GM18502 (cell line): ENCODE data around the gene CMKLR1.
A peak's percentile ranks its signal among the peaks of the same experiment; 100 is the strongest.

ENCODE experiments used
- ATAC-seq: cut with Tn5 transposase; IDR thresholded peaks from one replicate; pipeline ENCODE4 v1.9.1; 2021; ENCODE audit warnings: mild to moderate bottlenecking; ENCODE audit not compliant: unreplicated experiment, poor library complexity

Gene CMKLR1

DNA sequence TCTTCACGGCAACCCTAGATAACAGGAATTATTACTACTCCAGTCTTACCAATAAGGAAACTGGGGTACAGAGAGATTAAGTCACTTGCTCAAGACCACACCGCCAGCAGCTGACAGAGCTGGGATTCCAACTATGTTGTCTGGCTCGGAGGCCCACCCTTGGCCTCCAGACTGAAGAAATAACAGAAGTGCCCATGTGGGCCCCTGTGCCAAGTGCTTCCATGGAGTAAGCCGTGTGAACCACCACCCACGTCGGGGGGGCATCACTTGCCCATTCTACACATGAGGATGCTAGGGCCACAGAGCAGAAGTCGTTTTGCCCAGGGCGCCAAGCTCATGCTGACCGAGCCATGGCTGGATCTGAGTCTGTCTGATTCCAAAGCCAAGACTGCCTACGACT is 926 bp upstream of the CMKLR1 start:
- no peak for ATAC-seq

DNA sequence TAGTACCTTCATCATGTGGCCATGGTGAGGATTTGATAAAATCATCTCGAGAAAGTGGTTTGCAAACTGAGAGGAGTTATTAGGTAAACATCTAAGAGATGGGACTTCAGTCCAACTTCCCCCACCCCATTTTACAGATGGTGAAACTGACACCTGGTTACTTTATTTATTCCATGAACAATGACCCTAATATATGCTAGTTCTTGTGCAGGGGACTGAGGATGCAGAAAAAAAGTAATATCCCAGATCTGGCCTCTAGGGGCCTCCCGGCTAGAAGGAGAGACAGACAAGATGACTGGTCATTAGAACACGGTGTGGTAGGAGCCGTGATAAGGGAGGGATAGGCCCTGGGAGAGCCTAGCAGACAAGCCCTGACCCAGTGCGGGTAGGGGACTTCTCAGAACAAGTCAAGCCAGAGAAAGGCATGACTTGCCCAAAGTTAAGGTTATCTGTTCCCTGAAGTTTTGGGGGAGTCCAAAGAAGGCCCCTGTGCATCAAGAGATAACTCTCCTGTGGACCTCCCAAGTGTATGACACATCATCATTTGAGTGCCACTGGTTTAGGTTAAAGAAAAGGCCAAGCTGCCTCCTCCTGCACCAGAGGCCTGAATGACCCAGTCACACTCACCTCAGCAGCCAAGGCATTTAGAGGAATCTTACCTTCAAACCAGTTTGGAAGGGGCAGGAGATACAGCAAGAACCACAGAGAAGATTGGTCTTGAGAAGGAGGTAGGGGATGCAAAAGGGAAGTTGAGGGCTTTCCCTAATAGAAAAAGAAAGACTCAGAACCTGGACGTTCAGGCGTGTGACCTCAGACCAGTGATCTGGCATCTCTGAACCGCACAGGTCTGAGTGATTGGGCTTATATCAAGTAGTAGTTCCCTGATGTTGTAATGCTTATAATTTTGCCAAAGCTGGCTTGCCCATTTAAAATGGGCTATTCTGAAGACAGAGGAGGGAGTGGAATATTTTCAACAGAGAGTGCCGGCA is 1.6 kb downstream of the CMKLR1 start:
- peak; percentile 43 for ATAC-seq

DNA sequence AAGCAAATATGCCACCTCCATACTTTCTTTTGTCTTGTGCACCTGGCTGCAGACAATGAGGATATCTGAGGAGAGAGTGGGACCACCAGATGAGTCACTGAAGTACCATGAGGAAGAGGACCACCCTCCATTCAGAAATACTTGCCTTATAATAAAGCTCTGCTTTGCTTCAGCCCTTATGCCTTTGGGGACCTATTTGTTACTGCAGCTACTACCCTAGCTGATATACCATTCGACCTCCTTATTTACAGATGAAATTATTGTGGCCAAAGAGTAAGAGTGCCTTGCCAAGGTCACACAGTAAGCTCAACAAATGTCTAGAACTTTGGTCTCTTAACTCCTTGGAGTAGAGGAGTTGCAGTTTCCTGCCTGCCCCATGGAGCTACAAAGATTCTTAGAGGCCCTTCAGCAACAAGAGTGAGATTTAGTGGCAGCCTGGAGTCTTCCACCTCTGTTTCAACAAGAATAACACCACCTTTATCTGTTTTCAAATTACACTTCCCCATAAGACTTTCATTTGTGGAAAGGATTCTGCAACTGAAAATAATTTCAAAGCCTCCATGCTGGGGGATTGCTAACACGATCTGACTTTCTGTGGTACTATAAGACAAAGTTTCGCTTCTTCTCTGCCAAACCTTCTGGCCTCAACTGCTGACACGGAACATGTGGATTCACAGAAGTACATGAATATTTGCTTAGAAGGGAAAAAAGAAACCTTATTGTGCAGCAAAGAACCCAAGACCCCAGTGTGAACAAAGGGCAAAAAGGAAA is 3.6 kb downstream of the CMKLR1 start:
- peak; percentile 55 for ATAC-seq

DNA sequence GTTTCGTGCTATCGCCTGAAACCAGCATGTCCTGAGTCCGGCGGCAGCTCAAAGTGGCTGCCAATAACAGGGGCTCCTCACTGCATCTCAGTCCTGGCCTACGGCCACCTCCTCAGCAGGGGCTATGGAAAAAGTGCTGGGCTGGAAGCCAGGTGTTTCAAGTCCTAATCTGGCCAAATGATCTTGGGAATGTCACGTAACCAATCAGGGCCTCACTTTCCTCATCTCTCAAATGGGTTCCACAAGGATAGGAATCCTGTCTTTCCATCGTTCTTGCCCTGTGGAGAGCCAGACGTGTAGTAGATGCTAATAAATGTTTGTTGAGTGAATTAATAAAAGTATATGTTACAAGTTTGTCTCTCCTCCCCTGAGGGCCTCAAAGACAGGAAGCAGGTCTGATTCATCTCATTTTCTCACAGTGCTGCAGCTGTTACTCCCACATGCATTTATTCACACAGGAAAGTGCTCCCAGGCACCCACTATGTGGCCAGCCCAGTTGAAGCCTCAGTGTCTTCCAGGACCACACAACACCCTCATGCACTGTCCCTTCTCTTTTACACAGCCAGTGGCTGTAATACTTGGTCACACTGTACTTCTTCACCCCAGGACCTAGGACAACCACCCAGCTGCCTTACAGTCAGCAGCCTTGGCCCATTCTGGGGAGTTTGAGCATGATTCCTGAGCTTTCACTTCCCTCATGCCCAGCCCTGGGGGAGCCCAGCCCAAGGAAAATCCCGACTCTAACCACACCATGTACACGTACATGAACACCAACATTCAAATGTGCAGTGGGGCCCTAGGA is 5.0 kb downstream of the CMKLR1 start:
- no peak for ATAC-seq

DNA sequence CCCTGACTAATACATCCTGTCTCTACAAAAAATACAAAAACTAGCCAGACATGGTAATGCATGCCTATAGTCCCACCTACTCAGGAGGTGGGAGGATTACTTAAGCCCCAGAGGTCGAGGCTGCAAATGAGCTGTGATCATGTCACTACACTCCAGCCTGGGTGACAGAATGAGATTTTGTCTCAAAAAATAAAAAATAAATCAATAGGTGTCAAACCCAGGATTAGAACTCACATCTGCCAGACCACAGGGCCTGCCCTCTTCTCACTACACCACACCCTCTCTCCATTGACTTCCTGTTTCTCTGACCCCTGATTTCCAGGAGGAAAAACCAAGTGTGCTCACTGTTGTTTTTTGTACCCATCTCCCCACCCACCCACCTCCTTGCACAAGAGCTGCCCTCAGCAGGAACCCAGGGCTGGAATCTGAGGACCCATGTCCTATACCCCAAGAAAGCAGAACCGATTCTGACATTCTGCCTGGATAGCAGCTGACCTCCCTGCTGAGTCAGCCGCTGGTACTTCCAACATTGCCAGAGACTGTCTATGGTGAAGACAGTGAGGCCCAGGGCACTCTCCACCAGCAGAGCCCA is 6.2 kb downstream of the CMKLR1 start:
- ATAC-seq = no peak

DNA sequence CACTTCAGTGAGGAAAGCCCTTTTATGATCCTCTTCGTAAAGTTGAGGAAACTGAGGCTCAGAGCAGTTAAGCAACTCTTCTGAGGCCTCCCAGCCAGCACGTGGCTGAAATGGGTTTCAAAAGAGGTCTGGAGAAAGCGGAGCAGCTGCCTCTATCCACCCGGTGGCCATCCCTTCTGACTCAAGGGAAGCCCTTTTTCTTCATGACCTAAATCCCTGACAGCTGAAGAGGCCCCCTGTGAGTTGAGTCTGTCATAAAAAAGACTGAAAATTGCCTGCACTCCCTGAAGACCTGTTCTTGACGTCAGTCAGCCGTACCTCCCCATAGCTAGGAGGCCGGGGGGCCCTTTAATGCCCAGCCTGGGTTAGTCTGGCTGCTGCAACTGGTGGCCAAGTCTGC is 10.7 kb downstream of the CMKLR1 start:
- ATAC-seq = no peak

DNA sequence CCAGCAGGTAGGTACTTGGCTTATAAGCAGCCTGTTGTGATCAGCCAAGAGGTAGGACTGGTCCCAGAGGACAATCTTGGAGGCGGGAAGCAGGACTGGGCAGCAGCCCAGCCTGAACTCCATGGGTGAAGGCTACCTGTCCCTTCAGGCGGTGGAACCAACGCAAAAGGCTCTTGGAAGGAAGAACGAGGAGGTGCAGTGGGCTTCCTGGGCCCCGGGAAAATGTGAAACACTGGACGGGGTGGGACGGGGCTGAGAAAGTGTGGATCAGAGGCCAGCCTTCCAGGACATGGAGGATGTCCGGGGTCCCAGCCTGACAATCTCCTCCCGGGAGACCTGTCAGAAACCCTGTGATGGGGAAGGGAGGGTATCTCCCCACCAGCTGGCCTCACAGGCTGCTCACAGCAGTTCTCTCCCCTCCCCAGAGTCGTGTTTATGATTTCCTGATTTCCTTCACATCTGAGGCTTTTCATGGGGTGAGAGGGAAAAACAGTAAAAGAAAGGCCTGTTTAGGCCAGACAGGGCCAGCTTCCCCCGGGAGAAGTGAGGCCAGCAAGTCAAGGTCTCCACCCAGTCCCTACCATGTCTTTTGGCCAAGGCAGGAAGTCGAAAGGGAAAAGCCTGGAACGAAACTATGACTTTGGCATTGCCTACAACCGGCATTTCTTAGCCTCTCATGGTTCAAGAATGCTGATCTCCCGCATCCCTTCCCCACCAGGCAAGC is 11.3 kb downstream of the CMKLR1 start:
- no peak for ATAC-seq

DNA sequence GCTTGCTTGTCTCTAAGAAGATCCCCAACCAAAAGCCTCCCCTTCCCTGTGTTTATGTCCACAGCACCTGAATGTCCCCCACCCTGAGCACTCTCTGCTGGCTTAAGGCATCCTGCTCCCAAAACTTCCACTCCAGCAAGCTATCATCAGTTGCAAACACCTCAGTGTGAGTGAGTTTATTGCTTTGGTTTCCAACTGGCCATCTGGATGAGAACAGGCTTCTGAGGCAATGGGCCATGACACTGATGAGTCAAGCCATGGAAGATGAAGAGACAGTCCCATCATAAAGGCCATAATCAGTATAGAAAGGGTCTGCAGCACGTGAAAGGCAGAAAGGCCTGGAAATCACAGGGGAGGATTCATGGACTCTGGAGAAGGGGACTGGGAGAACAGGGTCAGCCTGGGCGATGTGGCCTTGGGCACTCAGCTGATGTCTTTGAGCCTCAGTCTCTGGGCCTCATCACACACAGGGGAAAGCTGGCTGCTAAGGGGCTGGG is 12.8 kb downstream of the CMKLR1 start:
- ATAC-seq = no peak

DNA sequence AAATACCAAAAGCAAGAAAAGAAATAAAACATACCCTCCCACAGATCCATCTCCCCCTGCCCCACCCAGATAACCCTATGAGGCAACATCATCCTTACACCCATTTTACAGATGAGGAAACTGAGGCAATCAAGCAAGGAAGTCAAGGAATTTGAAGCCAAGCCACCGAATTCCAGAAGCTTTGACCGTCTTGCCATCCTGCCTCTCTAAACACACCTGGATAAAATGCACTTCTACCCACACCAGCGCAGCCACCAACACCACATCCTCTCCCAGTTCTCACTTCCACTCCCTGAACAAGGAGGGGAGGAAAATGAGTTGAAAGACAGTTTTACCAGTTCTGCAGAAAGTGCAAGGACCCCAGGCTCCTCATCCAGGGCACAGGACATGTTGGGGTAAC is 13.6 kb downstream of the CMKLR1 start:
- ATAC-seq = no peak

DNA sequence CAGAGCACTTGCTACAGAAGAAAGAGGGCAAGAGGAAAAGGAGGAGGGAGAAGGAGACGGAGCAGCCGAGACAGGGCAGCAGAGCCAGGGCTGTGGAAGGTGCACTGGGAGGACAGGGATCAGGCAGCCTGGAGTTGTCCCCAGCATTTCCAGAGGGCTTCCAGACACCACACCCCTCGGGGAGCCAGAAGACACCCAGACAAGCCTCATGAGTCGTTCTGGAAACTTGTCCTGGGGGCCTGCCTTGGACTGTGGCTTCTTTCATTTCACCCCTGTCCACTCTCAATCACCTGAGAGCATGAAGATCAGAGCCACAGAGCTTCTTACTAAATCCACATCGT is 14.1 kb downstream of the CMKLR1 start:
- no peak for ATAC-seq

DNA sequence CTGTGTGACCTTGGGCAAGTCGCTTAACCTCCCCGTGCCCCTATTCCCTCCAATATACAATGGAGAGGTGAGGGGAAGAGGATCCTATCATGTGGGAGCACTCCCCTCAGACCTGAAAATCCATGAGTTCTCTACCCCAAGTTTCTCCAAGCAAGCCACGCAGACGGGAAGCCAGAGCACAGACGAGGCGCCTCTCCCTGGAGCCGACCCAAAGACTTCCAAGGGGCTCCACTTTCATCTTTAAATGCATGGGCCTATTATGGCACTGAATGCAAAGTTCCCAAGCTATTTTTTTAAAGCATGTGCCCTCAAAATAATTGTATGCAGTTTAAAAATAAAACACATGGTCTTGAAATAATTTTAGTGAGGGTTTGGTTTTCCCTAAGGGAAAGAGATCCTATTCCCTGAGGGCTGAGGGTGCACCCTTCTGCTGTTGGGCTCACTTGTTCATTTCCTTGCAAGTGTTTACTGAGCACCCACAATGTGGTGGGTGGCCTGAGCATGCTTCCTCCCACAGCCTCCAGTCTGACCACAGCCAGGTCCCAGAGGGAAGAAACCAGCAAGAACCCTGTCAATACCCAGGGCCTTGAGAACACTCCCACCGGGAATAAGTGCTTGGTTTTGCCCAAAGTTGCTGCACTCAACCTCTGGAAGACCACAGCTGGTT is 14.6 kb downstream of the CMKLR1 start:
- no peak for ATAC-seq

DNA sequence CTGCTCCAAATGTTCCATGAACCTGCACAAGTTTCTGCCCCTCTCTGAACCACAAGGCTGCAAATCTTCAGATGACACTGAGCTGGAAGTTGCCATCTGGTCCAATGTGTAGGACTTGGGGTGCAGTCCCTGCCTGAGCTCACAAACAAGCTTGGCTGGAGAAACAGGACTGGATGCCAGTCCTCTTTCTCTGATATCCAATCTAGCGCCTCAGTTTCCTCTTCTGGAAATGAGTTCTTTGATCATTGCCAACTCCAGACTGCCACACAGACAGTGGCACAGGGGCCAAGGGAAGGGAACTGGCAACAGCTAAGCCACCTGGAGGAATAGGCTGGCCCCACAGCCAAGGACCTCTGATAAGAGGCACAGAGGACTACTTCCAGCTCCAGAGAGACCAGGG is 15.5 kb downstream of the CMKLR1 start:
- ATAC-seq = no peak

DNA sequence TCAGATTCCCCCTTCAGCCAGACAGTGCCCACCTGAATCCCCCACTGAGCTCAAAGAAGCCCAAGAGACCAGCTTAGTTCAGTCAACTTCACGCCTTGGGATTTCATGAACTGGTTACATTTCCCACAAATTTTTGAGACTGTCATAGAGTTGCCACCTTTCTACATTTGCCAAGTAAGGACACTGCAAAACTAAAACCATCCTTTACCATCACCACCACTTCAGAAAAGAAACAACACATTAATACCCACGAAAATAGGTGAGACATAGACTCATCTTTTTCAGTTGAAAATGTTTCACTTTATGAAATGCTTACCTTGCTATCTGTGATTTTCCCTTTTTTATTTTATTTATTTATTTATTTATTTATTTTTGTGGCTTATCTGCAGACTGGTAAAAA is 16.1 kb downstream of the CMKLR1 start:
- ATAC-seq = no peak

DNA sequence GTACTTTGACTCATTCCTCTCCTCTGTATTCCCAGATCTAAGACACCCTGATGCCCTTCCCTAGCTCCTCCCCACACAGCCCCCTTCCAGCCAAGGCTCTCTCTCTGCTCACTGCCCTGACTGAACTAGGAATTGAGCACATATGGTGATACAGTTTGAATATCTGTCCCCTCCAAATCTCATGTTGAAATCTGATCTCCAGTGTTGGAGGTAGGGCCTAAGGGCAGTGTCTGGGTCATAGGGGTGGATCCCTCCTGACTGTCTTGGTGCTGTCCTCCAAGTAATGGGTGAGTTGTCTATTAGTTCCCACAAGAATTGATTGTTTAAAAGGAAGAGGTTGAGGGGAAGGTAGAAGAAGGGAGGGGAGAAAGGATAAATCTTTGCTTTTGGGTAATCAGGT is 17.4 kb downstream of the CMKLR1 start:
- ATAC-seq = no peak

DNA sequence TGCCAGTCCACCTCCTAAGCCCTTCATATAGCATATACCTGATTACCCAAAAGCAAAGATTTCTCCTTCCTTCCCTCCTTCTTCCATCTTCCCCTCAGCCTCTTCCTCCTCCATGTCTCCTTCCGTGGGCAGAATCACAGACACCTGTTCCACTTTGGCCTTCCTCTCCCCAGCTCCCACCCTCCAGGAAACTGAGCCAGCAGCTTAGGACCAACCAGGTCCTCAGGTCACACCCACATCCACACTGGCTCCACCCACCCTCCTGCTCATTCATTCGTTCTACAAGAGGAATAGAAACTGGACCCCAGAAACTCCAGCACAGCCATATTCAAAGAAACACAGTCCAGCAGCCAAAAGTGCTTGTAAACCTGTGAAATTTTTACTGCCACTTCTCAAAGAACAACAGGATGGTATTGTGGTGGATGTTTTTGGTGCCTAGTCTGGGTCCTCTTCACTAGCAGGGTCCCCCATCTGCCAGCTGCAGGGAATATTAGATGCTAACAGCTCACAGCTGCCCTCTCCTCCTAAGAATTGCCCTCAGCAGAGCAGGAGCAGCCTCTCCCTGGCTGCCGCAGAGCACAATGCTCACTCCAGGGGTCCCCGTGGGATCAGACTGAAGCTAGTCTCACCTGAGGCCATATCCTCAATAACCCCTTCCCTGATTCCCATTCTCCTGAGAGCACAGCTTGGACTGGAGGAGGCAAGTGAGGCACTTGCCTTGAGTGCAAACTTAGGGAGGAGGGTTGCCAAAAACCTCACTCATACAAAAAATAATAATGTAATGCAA is 18.4 kb downstream of the CMKLR1 start:
- ATAC-seq = peak; percentile 75

DNA sequence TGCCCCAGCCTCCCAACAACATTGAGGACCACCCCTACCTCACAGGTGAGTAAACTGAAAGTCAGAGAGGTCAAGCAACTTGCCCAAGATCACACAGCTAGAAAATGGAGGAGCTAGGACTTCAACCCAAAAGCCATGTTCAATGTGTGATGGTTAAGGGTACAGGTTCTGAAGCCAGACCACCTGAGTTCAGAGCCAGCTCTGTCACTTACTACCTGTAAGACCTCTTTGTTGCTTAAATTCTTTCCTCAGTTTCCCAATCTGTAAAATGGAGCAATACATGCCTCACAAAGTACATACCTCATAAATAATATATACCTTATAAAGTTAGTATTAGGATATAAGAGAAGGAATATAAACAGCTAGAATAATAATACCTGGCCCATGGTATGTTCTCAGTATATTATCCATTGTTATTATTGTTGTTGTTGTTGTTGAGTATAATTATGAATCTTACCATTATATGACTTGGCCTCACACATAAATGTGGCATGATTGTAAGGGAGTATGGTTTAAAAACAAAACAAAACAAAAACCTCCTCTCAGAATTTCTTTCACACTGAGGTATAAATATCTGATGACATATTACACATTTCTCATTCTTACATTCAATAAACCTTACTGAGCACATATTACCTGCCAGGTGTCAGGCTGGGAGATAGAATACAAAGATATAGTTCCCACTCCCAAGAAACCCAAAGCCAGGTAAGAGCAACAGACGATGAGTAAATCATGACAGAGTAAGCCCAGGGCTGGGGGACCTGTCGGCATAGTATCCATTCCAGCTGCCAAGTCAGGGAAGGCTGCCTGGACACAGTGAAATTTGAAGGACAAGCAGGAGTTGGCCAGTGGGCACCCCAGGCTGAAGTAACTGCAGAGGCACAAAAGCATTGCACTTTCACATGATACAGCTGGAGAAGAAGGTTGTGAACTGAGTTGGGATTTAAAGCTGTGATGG is 19.6 kb downstream of the CMKLR1 start:
- peak; percentile 46 for ATAC-seq
